Central memory CD8-positive, alpha-beta T cell (primary cell): ENCODE data around the gene USP32.
"Not testable (repeated sequence)": the region's sequence is repeated elsewhere in the genome, so short reads cannot be mapped to it uniquely, and the experiment has no call there.

Source experiments
- ATAC-seq: fragments of 150-1000 bp; cut with Tn5 transposase; replicated peaks from 2 replicates; pipeline ENCODE4 v1.10.0; 2022; ENCODE audit warnings: mild to moderate bottlenecking, moderate FRiP score, moderate number of reproducible peaks; ENCODE audit not compliant: poor library complexity, severe bottlenecking; ENCODE audit errors: extremely low read depth
- DNase-seq, 2 donors: peaks; one replicate each; pipeline ENCODE4 v3.0.0; 2021; ENCODE audit warnings: low spot score in 2 of 2
- H3K27ac Mint-ChIP-seq: one replicate; pipeline ENCODE4 v1.8.0; 2022; ENCODE audit warnings: low read depth, mild to moderate bottlenecking, moderate library complexity, mixed read lengths
- H3K27me3 Mint-ChIP-seq: one replicate; pipeline ENCODE4 v1.8.0; 2022; ENCODE audit warnings: mixed read lengths
- H3K36me3 Mint-ChIP-seq: one replicate; pipeline ENCODE4 v1.8.0; 2022; ENCODE audit warnings: mild to moderate bottlenecking, moderate library complexity, mixed read lengths; ENCODE audit not compliant: insufficient read depth
- H3K4me1 Mint-ChIP-seq: one replicate; pipeline ENCODE4 v1.8.0; 2022; ENCODE audit warnings: mixed read lengths
- H3K4me3 Mint-ChIP-seq: one replicate; pipeline ENCODE4 v1.8.0; 2022; ENCODE audit warnings: mild to moderate bottlenecking, moderate library complexity, mixed read lengths
- H3K9me3 Mint-ChIP-seq: one replicate; pipeline ENCODE4 v1.8.0; 2022; ENCODE audit warnings: mixed read lengths

The USP32 gene

DNA sequence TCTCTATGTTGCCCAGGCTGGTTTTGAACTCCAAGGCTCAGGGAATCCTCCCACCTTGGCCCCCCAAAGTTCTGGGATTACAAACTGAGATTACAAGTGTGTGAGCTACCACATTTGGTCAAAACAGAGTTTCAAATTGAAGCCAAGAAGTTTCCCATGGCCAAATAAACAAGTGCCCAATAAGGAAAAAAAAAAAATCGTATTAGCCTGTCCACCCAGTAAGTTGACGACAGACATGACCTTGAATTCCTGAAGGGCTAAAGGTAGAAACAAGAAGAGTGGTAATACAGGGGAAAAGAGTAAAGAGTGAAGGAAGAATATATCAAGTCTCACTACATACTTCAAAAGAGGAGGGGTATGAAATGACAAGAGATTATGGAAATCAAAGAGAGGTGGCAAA lies 176.0 kb downstream of the USP32 start:
- H3K27ac Mint-ChIP-seq, H3K27me3 Mint-ChIP-seq, H3K36me3 Mint-ChIP-seq, H3K4me1 Mint-ChIP-seq, DNase-seq, H3K9me3 Mint-ChIP-seq, ATAC-seq, H3K4me3 Mint-ChIP-seq: not testable (repeated sequence)

DNA sequence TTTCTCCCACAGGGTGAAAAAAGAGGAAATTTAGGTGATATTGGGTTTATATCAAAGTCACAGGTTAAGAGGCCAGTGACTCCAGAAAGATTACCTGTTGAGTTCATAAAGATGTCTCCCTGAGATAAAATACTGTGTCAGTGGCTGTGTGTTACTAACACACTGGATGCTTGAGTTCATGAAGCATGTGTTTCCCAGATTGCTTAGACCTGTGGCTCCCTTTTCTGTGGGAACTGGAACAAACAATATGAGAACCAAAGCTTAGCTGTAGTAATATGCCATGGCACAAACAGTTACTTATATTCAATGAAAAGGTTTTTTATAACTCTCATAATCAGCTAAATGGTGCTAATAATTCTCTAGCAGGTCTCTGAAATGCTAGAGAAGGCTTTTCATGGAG lies 180.7 kb downstream of the USP32 start:
- DNase-seq, H3K4me1 Mint-ChIP-seq, H3K9me3 Mint-ChIP-seq, H3K27me3 Mint-ChIP-seq, ATAC-seq, H3K4me3 Mint-ChIP-seq, H3K27ac Mint-ChIP-seq: not testable (repeated sequence)
- H3K36me3 Mint-ChIP-seq, result peaks cover 11% of the 10 kb centered on the region

DNA sequence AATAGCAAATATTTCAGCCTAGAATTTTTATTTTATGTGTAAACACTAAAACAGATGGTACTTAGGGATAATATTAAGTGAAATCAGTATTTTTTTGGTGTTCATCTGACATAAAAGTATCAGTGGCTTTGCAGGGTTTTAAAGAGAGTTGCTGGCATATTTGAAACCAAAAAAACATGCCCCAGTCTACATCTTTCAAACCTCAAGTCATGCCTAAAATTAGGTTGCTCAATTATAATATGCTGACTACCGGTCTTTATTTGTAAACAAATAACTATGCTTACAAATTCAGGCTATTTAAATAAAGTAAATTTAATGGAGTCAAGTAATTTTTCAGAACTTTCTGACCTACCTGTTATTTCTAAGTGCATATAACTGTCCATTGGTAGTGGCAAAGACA lies 183.6 kb downstream of the USP32 start:
- H3K27me3 Mint-ChIP-seq, H3K9me3 Mint-ChIP-seq, H3K4me3 Mint-ChIP-seq, H3K27ac Mint-ChIP-seq, ATAC-seq, DNase-seq, H3K4me1 Mint-ChIP-seq: not testable (repeated sequence)
- H3K36me3 Mint-ChIP-seq, result peaks cover 16% of the 10 kb centered on the region

DNA sequence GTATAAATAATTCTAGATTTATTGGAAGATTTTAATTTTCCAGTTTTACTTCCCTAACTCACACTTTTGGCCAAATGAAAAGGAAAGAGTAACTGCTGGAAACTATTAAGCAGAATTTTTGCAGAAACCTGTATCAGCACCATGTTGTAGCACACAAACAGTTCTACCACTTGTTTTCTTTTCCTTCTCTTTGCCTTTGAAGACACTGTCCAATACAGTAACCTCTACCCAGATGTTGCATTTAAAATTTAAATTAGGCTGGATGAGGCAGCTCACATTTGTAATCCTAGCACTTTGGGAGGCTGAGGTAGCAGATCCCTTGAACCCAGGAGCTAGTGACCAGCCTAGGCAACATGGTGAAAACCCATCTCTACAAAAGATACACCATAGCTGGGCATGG lies 186.2 kb downstream of the USP32 start:
- H3K4me3 Mint-ChIP-seq, H3K27me3 Mint-ChIP-seq, H3K27ac Mint-ChIP-seq, H3K4me1 Mint-ChIP-seq, DNase-seq, ATAC-seq, H3K9me3 Mint-ChIP-seq: not testable (repeated sequence)
- H3K36me3 Mint-ChIP-seq, result peaks cover 16% of the 10 kb centered on the region

DNA sequence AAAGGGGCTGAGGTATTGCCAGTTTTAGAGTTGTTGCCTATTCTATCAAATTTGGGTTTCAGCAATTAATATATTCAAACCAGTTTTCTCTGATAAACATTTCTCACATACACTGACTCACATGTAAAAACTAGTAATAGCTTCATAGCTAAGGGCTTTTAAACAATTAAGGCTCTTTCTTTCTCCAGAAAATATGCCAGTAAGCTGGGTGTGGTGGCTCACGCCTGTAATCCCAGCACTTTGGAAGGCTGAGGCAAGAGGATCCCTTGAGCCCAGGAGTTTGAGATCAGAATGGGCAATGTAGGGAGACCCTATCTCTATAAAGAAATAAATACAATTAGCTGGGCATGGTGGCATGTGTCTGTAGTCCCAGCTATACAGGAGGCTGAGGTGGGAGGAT lies 193.3 kb downstream of the USP32 start:
- DNase-seq, H3K9me3 Mint-ChIP-seq, H3K27ac Mint-ChIP-seq, H3K4me1 Mint-ChIP-seq, ATAC-seq, H3K27me3 Mint-ChIP-seq, H3K4me3 Mint-ChIP-seq: not testable (repeated sequence)
- H3K36me3 Mint-ChIP-seq, result peaks cover 25% of the 10 kb centered on the region

DNA sequence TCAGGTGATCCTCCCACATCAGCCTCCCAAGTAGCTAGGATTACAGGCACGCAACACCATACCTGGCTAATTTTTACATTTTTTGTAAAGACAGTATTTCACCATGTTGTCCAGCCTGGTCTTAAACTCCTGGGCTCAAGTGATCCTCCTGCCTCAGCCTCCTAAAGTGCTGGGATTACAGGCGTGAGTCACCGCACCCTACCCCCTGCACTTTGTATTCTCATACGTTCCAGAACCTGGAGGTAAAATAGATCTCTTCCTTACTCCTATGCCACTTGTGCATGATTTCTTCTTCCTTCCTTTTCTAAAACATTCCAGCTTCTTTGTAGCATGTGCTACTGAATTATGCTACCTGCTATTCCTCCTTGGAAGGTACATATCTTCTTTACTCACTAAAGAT lies 197.8 kb downstream of the USP32 start:
- H3K9me3 Mint-ChIP-seq, H3K27me3 Mint-ChIP-seq, H3K4me3 Mint-ChIP-seq, ATAC-seq, DNase-seq, H3K27ac Mint-ChIP-seq, H3K4me1 Mint-ChIP-seq: not testable (repeated sequence)
- H3K36me3 Mint-ChIP-seq, result peaks cover 48% of the 10 kb centered on the region

DNA sequence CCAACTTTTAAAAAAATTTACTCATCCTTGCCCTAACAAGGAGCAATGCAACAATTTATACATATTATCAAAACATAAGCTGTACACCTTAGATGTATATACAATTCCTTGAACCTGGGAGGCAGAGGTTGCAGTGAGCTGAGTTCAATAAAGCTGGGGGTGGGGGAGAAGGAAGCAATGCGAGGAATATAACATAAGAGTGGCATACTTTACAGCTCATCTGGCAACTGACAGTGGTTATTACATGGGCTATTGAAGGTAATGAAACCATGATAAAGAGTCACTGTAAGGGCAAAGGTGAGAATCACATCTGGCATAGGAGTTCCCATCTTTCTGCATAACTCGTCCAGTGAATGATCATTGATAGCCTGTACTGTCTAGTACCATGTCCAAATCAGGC lies 198.5 kb downstream of the USP32 start:
- no peaks in the 10 kb centered on the region for H3K27me3 Mint-ChIP-seq
- no peak overlapping the region for H3K4me3 Mint-ChIP-seq
- no peaks in the 10 kb centered on the region for H3K9me3 Mint-ChIP-seq
- H3K27ac Mint-ChIP-seq, result no peak overlapping the region
- no peaks in the 10 kb centered on the region for H3K4me1 Mint-ChIP-seq
- peaks cover 46% of the 10 kb centered on the region for H3K36me3 Mint-ChIP-seq
- ATAC-seq (no peak), DNase-seq (no peak)

DNA sequence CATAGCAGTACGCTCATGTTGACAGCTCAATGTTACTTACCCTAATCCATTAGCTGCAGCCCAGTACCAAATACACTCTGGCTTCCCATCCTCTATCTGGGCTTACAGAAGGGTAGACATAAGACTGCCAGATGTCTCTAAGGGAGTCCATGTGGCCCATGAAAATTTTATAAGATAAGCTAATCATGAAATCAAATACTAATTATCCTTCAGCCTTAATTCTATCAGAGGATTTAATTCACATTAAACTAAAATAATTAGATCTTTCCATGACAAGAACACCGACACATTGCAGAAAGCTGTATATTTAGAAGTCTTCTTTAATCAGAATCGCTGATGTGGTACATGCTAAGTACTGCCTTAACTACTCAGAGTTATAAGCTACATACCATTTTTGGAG lies 198.9 kb downstream of the USP32 start:
- not testable (repeated sequence) for H3K4me1 Mint-ChIP-seq, H3K4me3 Mint-ChIP-seq, H3K27me3 Mint-ChIP-seq, ATAC-seq, H3K27ac Mint-ChIP-seq, DNase-seq, H3K9me3 Mint-ChIP-seq
- H3K36me3 Mint-ChIP-seq, result peaks cover 43% of the 10 kb centered on the region

DNA sequence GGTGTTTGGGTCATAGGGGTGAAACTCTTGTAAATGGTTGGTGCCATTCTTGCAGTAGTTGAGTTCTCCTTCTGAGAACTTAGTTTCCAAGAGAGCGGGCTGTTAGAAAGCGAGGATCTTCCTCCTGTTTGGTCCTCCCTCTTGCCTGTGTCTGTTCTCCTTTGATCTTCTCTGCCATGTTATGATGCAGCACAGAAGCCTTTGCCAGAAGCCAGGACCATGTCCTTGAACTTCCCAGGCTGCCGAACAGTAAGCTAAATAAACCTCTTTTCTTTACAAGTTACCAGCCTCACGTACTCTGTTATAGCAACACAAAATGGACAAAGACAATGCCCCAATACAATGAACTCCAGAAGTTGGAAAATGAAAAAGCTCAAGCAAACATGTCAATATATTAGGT lies 201.9 kb downstream of the USP32 start:
- ATAC-seq, H3K4me1 Mint-ChIP-seq, H3K27ac Mint-ChIP-seq, H3K4me3 Mint-ChIP-seq, H3K9me3 Mint-ChIP-seq, DNase-seq, H3K27me3 Mint-ChIP-seq: not testable (repeated sequence)
- H3K36me3 Mint-ChIP-seq, result peaks cover 40% of the 10 kb centered on the region

DNA sequence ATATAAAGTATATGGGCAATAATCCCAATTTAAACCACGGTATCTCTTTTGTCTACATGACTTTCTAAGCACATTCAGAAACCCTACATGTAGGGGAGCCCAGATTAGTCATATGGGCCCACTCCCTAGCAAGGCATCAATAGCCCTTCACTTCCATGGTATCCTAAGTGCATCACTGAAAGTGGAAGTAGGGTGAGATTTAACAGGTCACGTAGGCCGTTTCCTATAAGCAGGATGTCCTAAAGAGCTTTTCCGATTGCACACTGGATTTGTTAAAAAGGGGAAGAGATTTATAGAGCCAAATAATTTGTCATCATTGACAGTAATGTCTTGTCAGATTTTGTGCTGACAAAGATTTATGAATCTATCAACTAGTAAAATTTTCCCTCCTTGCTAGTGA lies 203.2 kb downstream of the USP32 start:
- ATAC-seq (no peak), DNase-seq (no peak)
- Mint-ChIP-seq H3K36me3 (peaks cover 42% of the 10 kb centered on the region), H3K27ac (no peak overlapping the region), H3K4me3 (no peak overlapping the region), H3K4me1 (no peaks in the 10 kb centered on the region), H3K9me3 (no peaks in the 10 kb centered on the region), H3K27me3 (no peaks in the 10 kb centered on the region)

DNA sequence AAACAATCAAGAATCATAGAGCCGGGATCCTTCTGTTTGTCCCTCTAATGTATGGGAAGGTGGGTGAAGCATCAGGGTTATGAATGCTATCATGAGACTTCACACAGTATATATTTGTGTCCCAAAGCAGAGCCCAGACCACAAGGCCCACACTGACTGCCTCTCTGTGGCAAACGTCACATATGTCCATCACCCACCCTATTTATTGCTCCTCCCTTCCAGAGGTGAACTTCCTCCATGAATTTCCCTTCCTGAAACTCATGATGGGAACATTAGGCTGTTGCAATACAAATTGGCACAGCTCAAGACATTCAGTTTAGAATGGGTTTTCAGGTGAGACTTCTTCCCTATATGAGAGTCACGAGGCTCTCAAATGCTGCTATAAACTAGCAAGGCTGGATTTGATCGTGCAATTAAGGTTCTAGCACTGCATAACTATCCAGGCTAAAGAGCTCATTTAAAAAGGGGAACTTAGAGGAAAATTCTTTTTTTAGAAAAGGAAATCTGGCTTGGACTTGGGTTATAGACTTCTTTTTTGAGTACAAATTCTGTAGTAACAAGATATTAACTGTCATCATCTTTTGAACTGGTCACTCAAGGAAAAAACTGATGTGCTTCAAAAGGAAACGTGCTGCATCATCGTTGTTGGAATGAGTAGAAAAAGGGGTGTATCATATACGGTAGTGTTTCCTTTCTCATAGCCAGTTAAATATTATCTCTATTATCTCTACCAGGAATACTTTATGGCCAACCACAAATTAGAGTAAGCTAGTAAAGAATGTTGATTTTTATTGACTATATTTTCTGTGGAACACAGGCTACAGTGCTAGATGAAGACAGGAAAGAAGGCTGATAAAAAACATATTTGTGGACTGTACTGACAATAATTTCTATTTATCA lies 204.8 kb downstream of the USP32 start:
- H3K36me3 Mint-ChIP-seq, result peaks cover 47% of the 10 kb centered on the region
- H3K27me3 Mint-ChIP-seq, H3K4me1 Mint-ChIP-seq, H3K27ac Mint-ChIP-seq, ATAC-seq, DNase-seq, H3K4me3 Mint-ChIP-seq, H3K9me3 Mint-ChIP-seq: not testable (repeated sequence)

DNA sequence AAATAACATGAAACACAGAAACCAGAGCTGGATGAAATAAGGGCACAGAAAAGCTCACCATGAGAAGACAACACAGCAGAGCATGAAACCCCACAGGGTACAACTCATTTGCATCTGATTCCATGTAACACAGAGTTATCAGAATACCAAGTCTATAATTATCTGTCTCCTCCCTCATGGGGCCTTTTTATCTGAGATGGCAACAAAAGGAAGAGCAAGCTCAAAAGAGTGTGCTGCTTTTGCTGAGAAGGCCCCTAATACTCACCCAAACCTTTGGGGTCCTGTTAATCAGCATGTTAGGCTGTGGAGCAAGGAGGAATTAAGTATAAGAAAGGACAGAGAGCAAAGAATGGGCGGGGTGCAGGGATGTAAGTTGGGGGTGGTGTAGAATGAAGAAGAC lies 205.6 kb downstream of the USP32 start:
- H3K27me3 Mint-ChIP-seq, ATAC-seq, H3K9me3 Mint-ChIP-seq, H3K4me1 Mint-ChIP-seq, DNase-seq, H3K27ac Mint-ChIP-seq, H3K4me3 Mint-ChIP-seq: not testable (repeated sequence)
- H3K36me3 Mint-ChIP-seq, result peaks cover 48% of the 10 kb centered on the region

DNA sequence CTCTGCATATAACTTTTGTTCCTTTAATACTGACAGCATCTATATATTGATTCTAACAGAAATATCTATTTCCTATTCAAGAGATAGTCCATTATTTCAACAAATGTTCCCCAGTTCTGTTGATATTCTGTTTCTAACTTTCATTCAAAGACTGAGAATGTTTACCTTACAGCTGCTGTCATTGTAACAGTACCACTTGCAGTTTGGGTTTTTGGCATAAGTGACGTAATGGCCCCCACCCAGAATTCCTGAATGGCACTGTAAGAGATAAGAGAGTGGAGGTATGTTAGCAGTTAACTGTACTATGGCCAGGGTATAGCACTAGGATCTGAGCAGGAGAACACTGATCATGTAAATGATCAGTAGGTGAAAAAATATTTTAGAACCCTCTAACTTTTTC lies 211.6 kb downstream of the USP32 start:
- not testable (repeated sequence) for H3K4me3 Mint-ChIP-seq

More for the DNA sequence above, 211.6 kb downstream of the USP32 start:
- not testable (repeated sequence) for DNase-seq, H3K4me1 Mint-ChIP-seq, H3K27me3 Mint-ChIP-seq, H3K9me3 Mint-ChIP-seq, ATAC-seq
- H3K36me3 Mint-ChIP-seq, result peaks cover 38% of the 10 kb centered on the region
- peak overlapping the region; percentile 26 for H3K27ac Mint-ChIP-seq
